Measurements from ENCODE around the gene SLMAP.

SLMAP gene

DNA sequence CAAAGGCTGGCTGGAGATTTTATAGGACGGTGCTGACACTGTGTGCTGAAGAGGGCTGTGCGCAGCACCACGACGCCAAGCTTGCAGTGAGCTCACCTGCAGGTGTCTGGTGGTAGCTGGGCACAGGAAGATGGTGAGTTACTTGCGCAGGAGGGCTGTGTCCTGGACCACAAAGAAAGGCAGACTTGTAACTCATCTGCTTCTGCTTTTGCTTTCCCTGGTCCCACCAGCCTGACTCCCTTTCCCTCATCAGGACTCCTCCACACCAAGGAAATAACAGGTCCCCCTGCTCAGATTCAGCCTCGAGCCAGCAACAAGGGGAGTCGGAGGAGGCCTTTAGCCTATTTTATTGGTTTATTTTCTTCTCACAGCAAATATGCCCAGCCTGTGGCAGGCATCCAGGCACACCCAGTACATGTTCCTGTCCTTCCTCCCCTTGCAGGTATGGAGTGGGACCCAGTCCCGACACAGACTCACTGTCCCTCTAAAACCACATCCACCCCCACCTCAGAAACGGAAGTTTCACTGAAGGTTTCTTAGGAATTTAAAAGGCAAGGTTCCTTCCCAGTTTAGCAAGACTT is 216.5 kb downstream of the SLMAP start:
- Histone ChIP-seq H3K36me3 (ENCODE audit: insufficient read depth, low read length) (no peaks in the 10 kb centered on the region), H3K4me3 (ENCODE audit: low read length) (no peak overlapping the region), H3K27me3 (ENCODE audit: control insufficient read depth, insufficient read depth, low read length) (no peaks in the 10 kb centered on the region), H3K4me1 (ENCODE audit: control insufficient read depth, insufficient read depth, low read length) (peaks cover 38% of the 10 kb centered on the region), H3K4me2 (ENCODE audit: low read length) (no peak overlapping the region), H3K9me3 (replicated peaks; ENCODE audit: low read length) (no peaks in the 10 kb centered on the region), H3K9ac (ENCODE audit: low read depth, low read length) (no peak overlapping the region)

DNA sequence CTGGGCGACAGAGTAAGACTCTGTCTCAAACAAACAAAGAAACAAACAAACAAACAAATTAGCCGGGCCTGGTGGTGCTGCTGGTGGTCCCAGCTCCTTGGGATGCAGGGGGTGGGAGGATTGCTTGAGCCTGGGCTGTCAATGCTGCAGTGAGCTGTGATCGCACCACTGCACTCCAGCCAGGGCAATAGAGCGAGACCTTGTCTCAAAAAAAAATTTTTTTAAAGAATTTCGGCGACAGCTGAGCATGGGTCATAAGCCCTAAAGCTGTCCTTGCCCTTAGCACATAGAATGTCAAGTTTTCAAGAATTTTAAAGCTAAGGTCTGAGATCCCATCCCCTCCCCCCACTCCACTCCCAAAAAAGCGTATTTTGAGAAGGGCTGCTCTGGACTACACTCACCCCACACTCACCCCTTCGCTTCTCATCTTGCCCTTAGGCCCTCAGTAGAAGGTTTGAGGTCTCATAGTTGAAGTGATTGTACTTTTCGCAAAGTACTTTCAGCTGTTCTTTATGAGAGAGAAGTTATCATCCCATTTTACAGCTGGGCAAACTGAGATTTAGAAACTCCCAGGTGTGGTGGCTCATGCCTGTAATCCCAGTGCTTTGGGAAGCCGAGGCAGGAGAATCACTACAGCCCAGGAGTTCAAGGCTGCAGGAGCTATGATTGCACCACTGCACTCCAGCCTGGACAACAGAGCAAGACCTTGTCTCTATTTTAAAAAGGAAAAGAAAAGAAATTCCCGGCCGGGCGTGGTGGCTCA is 217.8 kb downstream of the SLMAP start:
- no peak overlapping the region for H3K4me2 ChIP-seq (ENCODE audit: low read length)
- no peak overlapping the region for H3K9ac ChIP-seq (ENCODE audit: low read depth, low read length)
- H3K9me3 ChIP-seq (replicated peaks; ENCODE audit: low read length): no peaks in the 10 kb centered on the region
- H3K4me1 ChIP-seq (ENCODE audit: control insufficient read depth, insufficient read depth, low read length): peaks cover 51% of the 10 kb centered on the region
- H3K27me3 ChIP-seq (ENCODE audit: control insufficient read depth, insufficient read depth, low read length): no peaks in the 10 kb centered on the region
- no peaks in the 10 kb centered on the region for H3K36me3 ChIP-seq (ENCODE audit: insufficient read depth, low read length)
- no peak overlapping the region for H3K4me3 ChIP-seq (ENCODE audit: low read length)

DNA sequence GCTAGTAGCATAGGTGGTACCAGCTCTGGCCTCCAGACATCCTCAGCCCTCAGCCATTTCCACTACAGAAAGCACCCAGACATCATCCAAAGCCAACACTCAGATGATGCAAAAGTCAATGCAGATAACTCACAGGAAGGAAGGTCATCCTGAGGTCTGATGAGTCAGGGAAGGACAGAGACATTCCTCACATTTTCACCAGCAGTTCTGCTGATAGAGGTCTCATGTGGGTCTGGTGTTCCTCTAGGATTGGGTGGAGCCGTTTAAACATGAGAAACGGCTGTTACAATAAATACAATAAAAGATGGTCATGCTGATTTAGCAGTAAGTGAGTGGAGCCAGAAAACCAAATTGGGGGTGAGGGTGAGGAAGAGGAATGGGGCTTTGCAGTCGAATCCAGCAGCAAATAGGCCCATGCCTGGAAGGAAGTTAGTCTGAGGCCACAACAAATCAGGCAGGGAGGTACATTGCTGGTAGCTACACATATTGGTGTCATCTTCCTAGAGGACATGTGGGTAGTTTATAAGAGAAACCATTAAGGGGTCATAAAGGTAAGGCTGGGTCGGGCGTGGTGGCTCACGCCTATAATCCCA is 218.8 kb downstream of the SLMAP start:
- Histone ChIP-seq H3K36me3 (ENCODE audit: insufficient read depth, low read length) (no peaks in the 10 kb centered on the region), H3K4me2 (ENCODE audit: low read length) (peak overlapping the region; percentile 35), H3K4me3 (ENCODE audit: low read length) (no peak overlapping the region), H3K27me3 (ENCODE audit: control insufficient read depth, insufficient read depth, low read length) (no peaks in the 10 kb centered on the region), H3K9ac (ENCODE audit: low read depth, low read length) (peak overlapping the region; percentile 54), H3K4me1 (ENCODE audit: control insufficient read depth, insufficient read depth, low read length) (peaks cover 44% of the 10 kb centered on the region), H3K9me3 (replicated peaks; ENCODE audit: low read length) (no peaks in the 10 kb centered on the region)

DNA sequence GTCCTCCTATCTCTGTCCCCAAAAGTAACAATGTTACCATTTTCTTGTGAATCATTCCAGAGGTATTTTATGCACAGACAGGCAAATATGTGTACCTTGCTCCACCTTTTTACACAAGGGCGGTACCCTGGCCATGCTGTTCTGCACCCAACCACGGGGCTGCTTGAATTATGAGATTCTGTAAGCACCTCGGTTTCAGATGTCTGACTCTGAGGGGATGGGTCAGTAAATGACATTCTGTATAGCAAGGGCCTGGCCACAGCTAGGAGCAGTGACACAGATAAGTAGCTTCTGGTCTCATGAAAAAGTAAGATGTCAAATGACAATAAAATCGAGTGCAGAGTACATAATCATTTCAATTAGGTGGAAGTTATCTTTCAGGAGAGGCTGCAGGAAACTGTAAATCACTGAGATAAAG is 221.7 kb downstream of the SLMAP start:
- Histone ChIP-seq H3K4me2 (ENCODE audit: low read length) (peak overlapping the region; percentile 13), H3K27me3 (ENCODE audit: control insufficient read depth, insufficient read depth, low read length) (no peaks in the 10 kb centered on the region), H3K9ac (ENCODE audit: low read depth, low read length) (peak overlapping the region; percentile 45), H3K9me3 (replicated peaks; ENCODE audit: low read length) (no peaks in the 10 kb centered on the region), H3K4me3 (ENCODE audit: low read length) (no peak overlapping the region), H3K36me3 (ENCODE audit: insufficient read depth, low read length) (no peaks in the 10 kb centered on the region), H3K4me1 (ENCODE audit: control insufficient read depth, insufficient read depth, low read length) (peaks cover 42% of the 10 kb centered on the region)

DNA sequence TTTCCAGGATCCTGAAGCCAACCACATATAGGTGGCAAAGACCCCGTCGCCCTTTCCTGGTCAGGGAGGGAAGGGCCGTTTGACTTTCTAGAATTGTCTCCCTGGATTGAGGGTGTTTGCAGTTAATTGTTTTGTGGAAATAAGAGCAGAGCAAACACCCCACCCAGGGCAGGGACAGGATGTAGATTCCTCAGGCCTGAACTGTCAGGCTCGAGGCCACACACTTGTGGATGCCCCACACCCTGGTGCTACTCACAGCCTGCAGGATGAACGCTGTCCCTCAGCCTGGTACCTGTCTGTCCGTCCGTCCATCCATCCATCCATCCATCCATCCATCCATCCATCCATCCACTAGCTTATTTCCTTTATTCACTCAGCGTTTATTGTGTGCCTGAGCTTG is 222.2 kb downstream of the SLMAP start:
- Histone ChIP-seq H3K4me2 (ENCODE audit: low read length) (peak overlapping the region; percentile 13), H3K4me3 (ENCODE audit: low read length) (no peak overlapping the region), H3K4me1 (ENCODE audit: control insufficient read depth, insufficient read depth, low read length) (peaks cover 41% of the 10 kb centered on the region), H3K9ac (ENCODE audit: low read depth, low read length) (peak overlapping the region; percentile 45), H3K27me3 (ENCODE audit: control insufficient read depth, insufficient read depth, low read length) (no peaks in the 10 kb centered on the region), H3K36me3 (ENCODE audit: insufficient read depth, low read length) (no peaks in the 10 kb centered on the region), H3K9me3 (replicated peaks; ENCODE audit: low read length) (no peaks in the 10 kb centered on the region)

Measured in skeletal muscle satellite cell (primary cell).